Measurements from ENCODE around the gene NAGPA.

DNA sequence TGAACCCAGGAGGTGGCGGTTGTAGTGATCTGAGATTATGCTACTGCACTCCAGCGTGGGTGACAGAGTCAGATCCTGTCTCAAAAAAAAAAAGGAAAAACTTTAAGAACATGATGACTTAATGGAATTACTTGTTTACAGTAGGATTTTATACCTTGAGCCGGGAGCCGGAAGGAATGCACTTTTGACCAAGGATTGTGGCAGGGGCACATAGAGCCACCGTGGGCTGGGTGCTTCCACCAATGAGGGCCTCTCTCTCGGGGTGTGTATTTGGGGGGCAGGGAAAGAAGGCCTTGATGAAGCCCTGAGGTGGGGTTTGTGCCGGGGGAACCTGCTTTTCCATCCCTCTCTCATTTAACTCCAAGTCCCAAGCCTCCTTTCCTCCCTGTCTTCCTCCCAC lies 6.7 kb upstream of the NAGPA start:
- TF ChIP-seq, protein P1, sequence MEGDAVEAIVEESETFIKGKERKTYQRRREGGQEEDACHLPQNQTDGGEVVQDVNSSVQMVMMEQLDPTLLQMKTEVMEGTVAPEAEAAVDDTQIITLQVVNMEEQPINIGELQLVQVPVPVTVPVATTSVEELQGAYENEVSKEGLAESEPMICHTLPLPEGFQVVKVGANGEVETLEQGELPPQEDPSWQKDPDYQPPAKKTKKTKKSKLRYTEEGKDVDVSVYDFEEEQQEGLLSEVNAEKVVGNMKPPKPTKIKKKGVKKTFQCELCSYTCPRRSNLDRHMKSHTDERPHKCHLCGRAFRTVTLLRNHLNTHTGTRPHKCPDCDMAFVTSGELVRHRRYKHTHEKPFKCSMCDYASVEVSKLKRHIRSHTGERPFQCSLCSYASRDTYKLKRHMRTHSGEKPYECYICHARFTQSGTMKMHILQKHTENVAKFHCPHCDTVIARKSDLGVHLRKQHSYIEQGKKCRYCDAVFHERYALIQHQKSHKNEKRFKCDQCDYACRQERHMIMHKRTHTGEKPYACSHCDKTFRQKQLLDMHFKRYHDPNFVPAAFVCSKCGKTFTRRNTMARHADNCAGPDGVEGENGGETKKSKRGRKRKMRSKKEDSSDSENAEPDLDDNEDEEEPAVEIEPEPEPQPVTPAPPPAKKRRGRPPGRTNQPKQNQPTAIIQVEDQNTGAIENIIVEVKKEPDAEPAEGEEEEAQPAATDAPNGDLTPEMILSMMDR (optimal IDR thresholded peaks at IDR 0.05 in 1 of 3, IDR thresholded peaks at IDR 0.05 in 1 of 3, conservative IDR thresholded peaks at IDR 0.05 in 1 of 3; ENCODE audit: extremely low read depth in 1 of 3, insufficient read depth in 2 of 3, low read length in 3 of 3) = no peak
- no peak for TF ChIP-seq EZH2 (IDR thresholded peaks at IDR 0.05; ENCODE audit: low read length)

Data from keratinocyte (primary cell).